HG03520 (cell line): ENCODE measurements around the gene TMEM245.
"Not testable (repeated sequence)": the region's sequence is repeated elsewhere in the genome, so short reads cannot be mapped to it uniquely, and the experiment has no call there.

Experiments used
- ATAC-seq: cut with Tn5 transposase; IDR thresholded peaks from one replicate; pipeline ENCODE4 v1.9.1; 2021; ENCODE audit warnings: mild to moderate bottlenecking, moderate library complexity; ENCODE audit not compliant: unreplicated experiment

TMEM245 gene

DNA sequence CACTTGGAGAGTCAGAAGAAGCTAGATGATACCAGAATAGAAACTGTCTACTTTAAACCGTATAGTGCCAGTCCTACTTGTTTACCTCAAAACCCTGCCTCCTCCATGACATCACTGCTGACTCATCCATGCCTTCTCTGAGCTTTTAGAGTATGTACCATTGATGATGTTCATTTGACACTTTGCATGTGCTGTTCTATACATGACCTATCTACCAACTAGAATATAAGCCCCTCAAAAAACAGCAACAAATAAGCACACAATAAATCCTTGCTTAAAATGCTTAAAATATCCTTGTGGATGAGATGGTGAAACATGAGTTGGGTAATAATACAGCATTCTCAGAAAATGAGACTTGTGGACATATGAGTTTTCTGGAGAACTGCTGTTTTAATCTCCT lies 109.0 kb downstream of the TMEM245 start:
- ATAC-seq: peak; percentile 42

DNA sequence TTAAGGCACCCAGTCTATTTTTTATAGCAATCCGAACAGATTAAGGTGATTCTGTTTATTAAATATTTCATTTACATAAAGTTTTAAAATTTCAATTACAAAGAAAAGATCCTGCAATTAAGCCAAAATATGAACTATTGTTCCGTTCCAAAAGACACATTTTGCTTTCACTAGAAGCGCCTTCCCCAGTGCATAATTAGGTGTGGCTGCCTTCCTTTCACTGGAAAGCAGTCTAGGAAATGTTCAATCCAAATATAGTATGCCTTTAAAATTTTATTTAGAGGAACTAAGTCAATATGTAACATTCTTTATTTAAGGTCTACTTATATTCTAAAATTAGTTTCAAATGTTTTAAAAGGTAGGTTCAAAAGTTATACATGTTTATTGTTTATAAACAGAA lies 114.1 kb downstream of the TMEM245 start:
- ATAC-seq: no peak

DNA sequence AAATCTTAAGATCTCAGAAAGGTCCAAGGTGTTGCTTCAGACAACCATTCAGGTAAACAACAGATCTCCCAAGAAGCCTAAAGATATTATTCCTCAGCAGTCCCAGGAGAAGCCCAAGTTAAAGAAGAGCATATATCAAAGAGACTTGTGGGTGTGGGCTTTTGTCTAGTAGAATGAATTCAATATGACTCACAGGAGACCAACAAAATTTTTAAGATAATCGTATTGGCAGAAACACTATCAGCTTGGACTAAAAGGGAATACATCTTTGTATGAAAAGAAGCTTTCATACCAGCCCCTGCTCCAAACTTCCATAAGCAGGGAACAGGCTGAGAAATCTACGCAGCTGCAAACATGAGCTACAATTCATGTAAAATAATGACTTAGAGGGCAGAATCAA lies 116.6 kb downstream of the TMEM245 start:
- no peak for ATAC-seq

DNA sequence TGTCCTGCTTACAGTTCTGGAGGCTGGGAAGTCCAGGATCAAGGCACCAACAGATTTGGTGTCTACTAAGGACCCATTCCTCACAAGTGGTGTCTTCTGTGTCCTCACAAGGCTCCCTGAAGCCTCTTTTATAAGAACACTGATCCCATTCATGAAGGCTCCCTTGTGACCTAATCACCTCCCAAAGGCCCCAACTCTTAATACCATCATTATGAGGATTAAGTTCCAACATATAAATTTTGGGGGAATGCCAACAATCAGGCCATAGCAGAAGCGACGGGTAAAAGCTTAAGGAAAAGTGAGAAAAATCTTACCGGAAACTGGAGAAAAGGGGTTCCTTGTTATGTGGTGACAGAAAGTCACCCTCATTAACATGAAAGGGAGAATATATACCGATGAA lies 117.6 kb downstream of the TMEM245 start:
- ATAC-seq: no peak

DNA sequence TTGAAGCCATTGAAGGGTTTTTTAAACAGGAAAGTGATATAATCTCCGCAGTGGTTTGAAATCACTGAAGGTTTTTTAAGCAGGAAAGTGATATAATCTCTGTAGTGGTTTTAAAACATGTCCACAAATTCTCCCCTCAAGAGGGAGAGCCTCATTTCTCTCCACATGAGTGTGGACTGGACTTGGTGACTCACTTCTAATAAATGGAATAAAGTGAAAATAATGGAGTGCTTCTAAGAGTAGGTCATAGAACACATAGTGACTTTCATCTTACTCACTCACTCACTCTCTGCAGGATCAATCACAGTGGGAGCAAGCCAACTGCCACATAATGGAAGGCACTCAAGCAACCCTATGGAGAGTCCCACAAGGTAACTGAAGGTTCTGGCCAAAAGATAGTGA lies 118.5 kb downstream of the TMEM245 start:
- no peak for ATAC-seq

DNA sequence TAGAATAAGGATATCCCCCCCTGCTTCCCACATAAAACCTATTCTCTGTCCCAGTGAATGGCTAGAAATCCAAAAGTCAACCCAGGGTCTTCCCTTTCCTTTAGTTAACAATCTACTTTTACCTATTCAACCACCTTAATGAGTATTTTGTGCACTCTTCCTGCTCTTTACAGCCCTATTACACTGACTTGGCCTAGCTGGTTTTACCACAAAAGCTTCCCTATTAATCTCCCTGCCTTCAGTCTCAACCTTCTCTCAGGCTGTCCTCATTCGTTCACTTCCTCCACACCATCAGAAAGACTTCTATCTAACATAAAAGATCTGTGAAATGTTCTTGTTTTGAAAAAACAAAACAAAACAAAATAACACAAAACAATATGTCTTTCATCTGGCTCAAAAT lies 122.6 kb downstream of the TMEM245 start:
- ATAC-seq: no peak

DNA sequence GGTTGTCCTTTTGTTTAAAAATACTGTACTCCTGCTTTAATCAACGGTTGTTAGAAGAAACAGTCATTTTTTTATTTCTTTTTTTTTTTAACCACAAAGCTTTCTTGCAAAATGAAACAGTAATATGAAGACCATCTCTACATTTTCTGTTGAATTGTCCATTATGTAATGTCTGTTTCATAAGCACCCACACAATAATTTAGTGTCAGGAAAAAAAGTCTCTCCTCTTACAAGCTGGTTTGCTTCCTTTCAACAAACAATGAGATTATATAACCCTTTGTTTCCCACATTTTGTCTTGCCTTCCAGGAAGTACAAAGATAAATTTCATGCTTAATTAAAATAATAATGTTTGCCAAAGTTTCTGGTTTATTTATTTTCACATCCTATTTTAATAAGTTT lies 123.1 kb downstream of the TMEM245 start:
- no peak for ATAC-seq

DNA sequence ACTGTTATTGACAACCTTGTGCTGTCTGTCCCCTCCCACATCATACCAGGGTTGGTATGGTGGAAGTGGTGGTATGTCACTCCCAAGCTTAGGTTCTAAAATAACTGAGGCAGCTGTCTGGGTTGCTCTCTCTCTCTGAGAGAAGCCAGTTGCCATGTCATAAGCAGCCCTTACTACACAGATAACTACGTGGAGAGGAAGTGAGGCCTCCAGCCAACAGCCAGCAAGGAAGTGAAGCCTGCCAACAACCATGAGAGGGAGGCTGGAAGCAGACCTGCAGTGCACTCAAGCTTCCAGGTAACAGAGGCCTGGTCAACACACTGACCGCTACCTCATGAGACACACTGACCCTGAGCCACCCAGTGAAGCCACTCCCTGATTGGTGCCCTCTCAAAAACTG lies 125.1 kb downstream of the TMEM245 start:
- peak; percentile 80 for ATAC-seq

DNA sequence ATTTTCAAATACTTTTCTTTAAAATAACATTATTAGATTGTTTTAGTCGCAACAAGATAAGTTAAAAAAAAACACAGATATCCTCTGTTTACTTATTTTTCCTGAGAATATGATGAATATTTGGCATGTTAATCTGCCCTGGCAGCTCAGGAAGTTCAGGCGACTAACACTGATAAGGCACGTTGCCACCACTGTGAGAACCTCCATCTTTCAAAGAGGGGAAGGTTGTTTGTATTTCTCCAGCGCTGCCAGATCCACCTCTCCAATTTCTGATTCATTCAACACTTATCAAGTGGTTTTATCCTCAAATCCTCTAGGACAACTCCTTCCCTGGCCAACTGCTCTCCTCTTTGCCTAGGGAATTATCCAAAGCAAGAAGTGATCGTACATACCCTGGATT lies 128.3 kb downstream of the TMEM245 start:
- ATAC-seq: no peak

DNA sequence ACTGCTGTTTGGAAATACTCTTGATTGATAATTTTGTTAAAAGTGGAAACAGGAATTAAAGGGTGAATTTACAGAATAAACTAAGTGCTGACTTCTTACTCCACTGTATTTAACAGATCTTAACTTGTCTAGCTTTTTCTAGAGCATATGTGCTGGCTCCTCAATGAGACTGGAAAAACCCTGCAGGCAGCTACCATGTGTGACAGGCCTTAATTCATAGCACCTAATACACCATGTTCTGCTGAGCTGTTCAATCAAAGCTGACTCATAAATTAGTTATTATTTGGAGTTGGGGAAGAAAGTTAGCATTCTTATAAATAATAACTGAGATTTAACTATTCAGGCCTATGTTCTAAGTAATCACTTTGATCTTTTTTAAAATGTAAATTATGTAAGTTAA lies 135.9 kb downstream of the TMEM245 start:
- no peak for ATAC-seq

DNA sequence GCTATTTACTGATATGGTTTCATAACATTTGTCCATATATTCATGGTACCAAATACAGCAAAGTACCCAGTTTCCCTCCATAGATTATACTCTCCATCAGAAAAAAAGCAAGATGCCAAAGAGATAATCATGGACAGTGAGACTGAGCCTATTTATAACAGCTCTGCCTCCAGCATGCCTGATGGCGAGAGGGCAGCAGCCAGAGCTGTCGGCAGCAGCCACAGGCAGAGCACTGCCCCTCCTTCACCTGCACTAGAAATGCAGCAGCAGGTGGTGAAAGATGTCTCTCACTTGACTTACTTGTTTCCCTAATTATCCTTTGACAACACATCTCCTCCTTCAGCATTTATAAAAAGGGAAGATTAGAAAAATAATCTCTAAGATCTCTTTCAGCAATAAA lies 138.9 kb downstream of the TMEM245 start:
- ATAC-seq: no peak

DNA sequence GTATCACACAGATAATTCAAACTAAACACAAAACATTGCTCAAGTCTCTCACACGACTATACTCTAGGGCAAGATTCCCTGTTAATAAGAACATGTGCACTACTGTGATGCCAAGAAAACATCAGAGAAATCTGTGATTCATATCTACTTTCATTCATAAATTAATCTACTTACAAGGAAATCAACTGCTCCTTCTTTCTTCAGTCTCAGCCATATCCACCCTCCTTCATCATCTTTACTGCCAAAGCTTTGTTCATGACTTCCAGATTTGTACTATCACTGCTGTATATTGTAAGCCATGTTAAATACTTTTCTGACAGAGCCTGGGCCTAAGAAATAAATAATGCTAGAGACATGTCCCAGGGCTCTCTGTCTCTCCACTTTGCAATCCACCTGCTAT lies 141.5 kb downstream of the TMEM245 start:
- no peak for ATAC-seq

DNA sequence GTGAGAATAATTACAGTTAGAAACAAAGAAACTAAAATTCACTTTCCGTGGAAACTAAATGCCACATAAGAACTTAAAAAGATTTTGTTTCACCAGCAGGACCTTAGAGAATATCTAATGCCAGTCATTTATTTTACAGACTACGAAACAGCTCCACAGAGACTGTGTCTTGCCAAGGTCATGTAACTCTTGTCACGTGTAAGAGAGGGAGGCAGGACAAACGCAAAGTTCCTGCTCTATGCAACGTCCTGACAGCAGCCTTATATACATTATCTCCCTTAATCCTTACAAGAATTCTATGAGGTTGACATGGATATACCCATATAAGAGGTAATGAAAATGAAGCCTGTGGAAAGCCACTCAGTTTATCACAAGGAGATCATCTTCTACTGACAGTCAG lies 145.9 kb downstream of the TMEM245 start:
- ATAC-seq: no peak

DNA sequence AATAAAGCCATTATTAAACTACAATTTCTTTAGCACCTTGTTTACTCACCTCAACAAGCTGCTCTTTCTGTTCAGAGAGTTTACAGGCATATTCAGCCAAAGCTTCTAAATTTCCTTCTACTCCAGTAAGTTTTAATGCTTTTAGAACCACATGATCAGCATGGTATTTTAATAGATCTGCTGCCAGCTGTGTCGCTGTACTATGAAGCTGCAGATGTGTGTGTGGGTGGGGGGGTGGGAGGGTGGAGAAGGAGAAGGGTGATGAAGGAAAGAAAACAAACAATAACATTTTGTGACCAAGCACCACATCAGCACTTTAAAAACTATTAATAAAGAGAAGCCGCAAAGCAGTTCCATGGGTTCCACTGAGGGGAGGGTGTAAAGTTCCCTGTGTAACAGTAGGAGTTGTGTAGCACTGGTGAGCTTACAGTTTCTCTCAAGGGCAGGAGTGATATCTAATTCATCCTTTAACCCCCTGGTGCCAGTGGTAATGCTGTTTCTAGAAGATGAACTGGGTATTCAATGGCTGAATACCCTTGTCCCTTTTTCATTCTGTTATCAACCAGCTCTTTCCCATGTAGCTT lies 147.0 kb downstream of the TMEM245 start:
- no peak for ATAC-seq

DNA sequence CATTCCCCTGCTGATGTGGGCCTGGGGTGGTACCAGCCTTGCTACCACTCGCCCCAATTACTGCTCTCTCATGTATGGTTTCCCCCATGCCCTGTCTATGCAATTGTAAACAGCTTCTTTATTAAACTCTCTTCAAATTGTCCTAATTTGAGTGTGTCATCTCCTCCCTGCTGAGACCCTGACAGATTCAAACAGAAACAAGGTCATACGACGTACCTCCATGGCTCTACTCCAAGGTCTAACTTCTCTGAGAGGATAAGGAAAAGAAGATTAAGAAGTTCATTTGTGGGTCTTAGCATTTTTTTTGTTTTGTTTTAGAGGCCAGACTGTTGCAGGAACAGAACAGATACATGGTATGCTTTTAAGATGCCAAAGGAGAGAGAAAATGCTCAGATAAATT lies 147.6 kb downstream of the TMEM245 start:
- no peak for ATAC-seq

DNA sequence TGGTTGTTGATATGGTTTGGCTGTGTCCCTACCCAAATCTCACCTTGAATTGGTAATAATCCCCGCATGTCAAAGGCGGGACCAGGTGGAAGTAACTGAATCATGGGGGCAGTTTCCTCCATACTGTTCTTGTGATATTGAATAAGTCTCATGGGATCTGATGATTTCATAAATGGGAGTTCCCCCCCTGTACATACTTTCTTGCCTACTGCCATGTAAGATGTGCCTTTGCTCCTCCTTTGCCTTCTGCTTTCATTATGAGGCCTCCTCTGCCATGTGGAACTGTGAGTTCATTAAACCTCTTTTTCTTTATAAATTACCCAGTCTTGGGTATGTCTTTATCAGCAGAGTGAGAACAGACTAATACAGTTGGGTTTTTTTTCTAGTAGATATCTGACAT lies 148.4 kb downstream of the TMEM245 start:
- not testable (repeated sequence) for ATAC-seq

DNA sequence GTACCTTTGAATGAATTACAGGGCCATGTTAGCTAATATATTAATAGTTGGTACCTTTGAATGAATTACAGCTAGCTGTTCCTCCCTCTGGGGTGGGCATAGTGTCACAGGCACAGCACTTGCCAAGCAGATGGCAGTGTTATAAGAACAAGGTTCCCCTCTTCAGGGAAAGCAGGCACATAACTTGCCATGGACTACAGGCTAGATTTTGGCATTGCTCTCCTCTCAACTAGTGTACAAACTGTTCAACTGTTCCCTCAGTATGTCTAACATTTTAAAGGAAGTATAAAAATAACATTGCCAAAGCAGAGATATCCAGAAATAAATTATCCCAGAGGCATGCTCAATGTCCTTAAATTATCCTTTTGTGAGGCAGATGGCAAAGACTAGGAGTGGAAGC lies 151.8 kb downstream of the TMEM245 start:
- no peak for ATAC-seq
